Activated T-cell treated with anti-CD3 and anti-CD28 coated beads for 4 hours (primary cell): Measurements from ENCODE around the gene RNU6-9.
"Not testable (repeated sequence)": the region's sequence is repeated elsewhere in the genome, so short reads cannot be mapped to it uniquely, and the experiment has no call there.

Experiments used
- DNase-seq: peaks from one replicate; pipeline ENCODE4 v3.0.0-alpha.2; 2020

The RNU6-9 gene

GRCh38 chr19:861756-862580 is 31.3 kb upstream of the RNU6-9 start:
- DNase-seq: peak; percentile 63

- DNase-seq: peak; percentile 70
Observed at GRCh38 chr19:862581-863314, 30.5 kb upstream of the RNU6-9 start.

DNA sequence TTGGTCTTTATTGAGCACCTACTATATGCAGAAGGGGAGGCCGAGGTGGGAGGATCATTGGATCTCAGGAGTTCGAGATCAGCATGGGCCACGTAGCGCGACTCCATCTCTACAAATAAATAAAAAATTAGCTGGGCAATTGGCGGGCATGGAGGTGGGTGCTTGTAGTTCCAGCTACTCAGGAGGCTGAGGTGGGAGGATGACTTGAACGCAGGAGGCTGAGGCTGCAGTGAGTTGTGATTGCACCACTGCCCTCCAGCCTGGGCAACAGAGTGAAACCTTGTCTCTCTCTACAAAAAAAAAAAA is 30.0 kb upstream of the RNU6-9 start:
- no peak for DNase-seq

- DNase-seq: no peak
Observed at GRCh38 chr19:866769-867300, 26.4 kb upstream of the RNU6-9 start.

- DNase-seq: no peak
Observed at GRCh38 chr19:867301-867793, 25.9 kb upstream of the RNU6-9 start.

DNA sequence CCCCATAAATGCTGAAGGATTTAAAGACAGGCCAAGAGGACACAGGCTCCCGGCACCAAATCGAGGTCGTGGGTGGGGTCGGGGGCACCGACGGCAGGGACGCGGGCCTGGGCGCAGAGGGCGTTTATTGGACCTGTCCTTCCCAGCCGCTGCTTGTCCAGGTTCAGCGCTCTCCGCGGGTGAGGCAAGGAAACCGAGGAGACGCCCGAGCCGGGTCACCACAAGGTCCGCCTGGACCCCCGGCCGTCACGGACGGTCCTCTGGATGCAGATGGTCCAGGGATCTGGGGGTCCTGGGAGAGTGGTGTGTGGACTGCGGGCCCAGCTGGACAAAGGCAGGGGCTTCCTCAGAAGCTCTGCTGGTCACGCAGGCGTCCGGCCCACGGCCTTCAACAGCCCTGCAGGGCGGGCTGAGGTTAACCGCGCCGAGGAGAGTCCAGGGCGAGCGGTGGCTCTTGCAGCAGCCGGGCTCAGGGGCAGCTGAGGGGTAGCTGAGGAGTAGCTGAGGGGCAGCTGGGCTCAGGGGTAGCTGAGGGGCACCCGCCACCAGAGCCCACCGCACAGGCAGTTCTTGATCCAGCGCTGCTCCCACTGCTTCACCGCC is 25.3 kb upstream of the RNU6-9 start:
- DNase-seq: no peak

DNA sequence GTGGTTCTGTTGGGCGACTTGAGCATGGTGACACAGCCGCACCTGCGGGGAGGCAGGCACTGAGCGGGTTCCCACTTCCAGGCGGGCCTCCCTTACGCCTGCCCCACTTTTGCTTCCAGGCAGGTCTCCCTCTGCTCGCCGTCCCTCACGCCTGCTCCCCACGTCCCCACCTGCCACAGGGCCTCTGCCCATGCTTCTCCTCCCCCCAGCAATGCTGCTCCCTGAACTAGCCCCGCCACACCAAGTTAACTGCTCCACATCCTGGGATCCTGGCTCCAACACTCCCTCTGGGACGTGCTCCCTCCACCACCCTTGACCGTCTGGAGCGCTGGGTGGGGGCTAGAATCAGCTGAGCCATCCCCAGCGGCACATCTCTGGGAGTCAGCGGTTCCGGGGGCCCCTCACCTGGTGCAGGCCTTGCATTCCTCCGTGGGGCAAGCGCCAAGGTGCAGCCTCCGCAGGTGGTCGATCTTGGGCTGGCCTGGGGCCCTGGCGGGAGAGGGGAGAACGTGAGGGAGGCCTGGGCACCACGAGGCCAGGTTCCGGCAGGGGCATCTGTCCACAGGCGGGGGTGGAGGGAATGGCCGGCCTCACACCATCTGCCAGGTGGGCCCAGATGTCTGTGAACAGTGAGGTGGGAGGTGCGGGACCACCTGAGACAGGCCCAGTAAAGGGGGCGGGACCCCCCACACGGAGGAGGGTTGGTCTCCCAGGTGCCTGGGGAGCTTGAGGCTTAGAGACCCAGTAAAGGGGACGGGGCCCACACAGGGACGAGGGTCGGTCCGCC is 24.6 kb upstream of the RNU6-9 start:
- DNase-seq: no peak

DNA sequence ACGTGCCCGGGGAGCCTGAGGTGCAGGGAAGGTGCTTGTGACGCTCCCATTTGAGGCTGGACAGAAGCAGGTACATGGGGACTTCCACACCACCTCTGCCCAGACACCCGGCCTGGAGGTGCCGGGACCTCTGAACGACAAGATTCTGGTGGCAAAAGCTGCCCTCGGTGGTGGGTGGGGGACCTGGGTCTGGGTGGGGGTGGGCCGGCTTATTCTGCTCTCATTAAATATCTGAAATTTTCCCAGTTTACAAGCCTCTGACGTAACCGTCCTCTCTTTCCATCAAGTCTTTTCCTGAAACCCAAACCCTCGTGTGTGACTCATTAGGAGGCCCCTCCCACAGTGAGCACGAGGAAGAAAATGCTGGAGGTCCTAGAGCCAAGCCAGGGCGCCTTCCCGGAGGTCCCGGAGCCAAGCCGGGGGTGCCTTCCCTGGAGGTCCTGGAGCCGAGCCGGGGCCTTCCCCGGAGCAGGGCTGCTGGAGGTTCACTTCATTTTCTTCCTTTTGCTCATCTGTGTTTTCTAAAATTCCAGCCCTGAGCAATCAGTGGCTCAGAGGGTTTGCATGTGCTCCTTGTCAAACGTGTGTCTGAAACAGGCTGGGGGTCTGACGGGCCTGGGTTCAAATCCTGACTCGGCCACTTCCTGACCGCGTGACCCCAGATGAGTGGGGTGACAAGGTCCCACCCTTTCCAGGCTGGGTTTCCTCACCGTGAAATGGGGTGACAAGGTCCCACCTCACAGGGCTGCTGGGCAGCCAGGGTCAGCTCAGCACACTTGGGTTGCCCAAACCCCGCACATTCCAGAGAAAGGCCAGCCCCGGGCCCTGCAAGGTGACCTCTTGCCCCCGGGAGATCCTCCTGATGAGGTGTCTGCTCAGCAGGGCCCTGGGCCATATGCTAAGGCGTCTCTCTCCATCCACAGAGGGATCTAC is 23.8 kb upstream of the RNU6-9 start:
- DNase-seq: no peak

GRCh38 chr19:870314-870713 is 23.0 kb upstream of the RNU6-9 start:
- no peak for DNase-seq

- DNase-seq: no peak
Observed at GRCh38 chr19:870963-871401, 22.3 kb upstream of the RNU6-9 start.

- DNase-seq: no peak
Observed at GRCh38 chr19:871446-872265, 21.6 kb upstream of the RNU6-9 start.

- DNase-seq: peak; percentile 66
Observed at GRCh38 chr19:872266-872951, 20.9 kb upstream of the RNU6-9 start.

- peak; percentile 45 for DNase-seq
Observed at GRCh38 chr19:873084-873483, 20.2 kb upstream of the RNU6-9 start.

DNA sequence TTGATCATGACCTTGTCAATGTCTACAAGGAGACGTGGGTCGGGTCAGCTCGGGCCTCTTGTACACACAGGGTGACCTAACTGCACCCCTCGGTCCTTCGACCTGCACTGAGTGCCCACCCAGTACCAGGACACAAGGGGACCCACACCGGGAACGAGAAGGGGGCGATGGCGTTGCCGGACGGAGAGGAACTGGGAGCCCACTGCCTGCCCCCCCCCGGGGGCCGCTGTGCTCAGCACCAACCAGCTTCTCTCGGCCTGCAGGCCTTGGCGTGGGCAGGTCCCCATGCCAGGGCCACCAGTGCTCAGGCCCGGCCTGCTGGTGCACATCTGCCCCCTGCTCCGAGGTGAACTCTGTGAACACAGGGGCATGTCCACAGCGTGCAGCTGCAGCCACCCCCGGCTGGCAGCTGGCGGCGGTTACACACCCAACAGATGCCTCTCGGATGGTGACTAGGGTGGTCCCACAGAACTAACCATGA is 19.7 kb upstream of the RNU6-9 start:
- DNase-seq: no peak

DNA sequence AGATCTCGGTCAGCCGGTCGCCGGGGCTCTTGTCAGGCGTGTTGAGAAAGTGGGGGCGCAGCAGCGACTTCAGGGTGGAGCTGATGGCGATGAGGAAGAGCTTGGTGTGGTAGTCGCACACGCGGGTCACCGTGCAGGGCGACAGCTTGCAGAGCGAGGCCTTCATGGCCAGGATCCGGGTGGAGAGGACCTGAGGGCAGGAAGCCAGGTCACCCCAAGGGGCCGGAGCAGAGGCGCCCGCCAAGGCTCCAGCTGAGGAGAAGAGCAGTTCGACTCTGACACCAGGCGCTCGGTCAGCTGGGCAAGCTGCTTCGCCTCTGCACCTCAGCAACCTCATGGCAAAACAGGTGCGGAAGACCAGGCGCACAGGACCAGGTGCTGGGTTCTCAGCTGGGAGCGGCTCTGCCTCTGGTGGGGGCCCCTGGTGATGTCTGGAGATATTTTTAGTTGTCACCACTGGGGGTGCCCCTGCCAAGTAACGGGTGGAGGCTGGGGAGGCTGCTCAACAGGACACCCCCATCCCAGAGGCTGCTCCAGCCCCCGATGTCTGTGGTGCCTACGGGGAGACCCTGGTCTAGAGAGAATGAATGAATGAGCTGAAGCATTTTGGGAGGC is 17.9 kb upstream of the RNU6-9 start:
- DNase-seq: no peak

DNA sequence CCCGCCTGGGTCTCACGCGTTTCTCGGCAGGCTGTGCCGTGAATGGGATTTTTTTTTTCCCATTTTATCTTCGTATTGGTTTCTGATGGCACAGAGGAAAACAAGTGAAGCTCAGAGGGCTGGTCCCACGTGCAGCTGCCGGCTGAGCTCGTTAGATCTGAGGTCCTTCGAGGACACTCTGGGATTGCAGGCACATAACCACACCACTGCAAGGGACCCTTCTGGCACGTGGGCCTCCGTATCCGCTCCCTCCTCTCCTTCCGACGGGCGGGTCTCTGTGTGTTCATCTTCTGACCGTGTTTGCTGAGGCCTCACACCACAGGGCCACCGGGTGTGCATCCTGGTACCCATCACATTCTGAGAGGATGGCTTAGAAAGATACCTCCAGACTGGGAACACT is 17.2 kb upstream of the RNU6-9 start:
- no peak for DNase-seq

DNA sequence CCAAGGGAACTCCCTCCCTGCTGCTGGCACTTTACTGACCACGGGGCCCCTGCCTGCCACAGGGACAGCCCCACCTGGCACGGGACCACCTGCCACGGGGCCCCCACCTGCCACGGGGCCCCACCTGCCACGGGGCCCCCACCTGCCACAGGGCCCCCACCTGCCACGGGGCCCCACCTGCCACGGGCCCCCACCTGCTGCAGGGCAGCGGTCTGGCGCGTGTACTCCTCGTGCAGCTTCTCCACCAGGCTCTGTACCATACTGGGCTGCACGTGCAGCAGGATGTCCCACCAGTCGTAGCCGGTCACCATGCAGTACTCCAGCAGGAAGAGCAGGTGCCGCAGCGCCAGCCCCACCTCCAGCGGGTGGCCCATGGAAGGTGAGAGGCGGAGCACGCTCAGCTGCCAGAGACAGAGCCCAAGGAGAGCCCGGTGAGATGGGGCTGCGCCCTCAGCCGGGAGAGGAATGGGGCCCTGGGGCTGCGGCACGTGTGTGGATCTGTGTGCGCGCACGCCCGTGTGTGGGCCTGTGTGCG is 16.4 kb upstream of the RNU6-9 start:
- no peak for DNase-seq

- DNase-seq: not testable (repeated sequence)
Observed at GRCh38 chr19:877992-878660, 15.2 kb upstream of the RNU6-9 start.
